Trophoblast cell (in vitro differentiated cells and primary cell): ENCODE measurements around the gene ENTPD1.
"Not testable (repeated sequence)": the region's sequence is repeated elsewhere in the genome, so short reads cannot be mapped to it uniquely, and the experiment has no call there.

Experiments used
- DNase-seq, 2 donors: peaks; one replicate each; pipeline ENCODE4 v3.0.0-alpha.2; 2016
- H2AFZ ChIP-seq: 2 replicates; pipeline ENCODE4 v1.6.1; 2013; ENCODE audit warnings: low read length, moderate library complexity, mild to moderate bottlenecking; ENCODE audit not compliant: insufficient read depth, poor library complexity
- H2AK5ac ChIP-seq: 2 replicates; pipeline ENCODE4 v1.6.1; 2013; ENCODE audit warnings: mild to moderate bottlenecking, low read length
- H2BK120ac ChIP-seq: 2 replicates; pipeline ENCODE4 v1.6.1; 2013; ENCODE audit warnings: low read length, mild to moderate bottlenecking, moderate library complexity; ENCODE audit not compliant: insufficient read depth, poor library complexity
- H2BK12ac ChIP-seq: 2 replicates; pipeline ENCODE4 v1.6.1; 2013; ENCODE audit warnings: mild to moderate bottlenecking, low read length, moderate library complexity
- H2BK5ac ChIP-seq: 2 replicates; pipeline ENCODE4 v1.6.1; 2013; ENCODE audit warnings: low read length, low read depth, moderate library complexity, mild to moderate bottlenecking; ENCODE audit not compliant: poor library complexity
- H3K14ac ChIP-seq: 2 replicates; pipeline ENCODE4 v1.6.1; 2013; ENCODE audit warnings: mild to moderate bottlenecking, low read length
- H3K18ac ChIP-seq: 2 replicates; pipeline ENCODE4 v1.6.1; 2013; ENCODE audit warnings: mild to moderate bottlenecking, low read length
- H3K23ac ChIP-seq: 2 replicates; pipeline ENCODE4 v1.6.1; 2013; ENCODE audit warnings: low read length
- H3K27ac ChIP-seq: 2 replicates; pipeline ENCODE4 v1.5.1; 2013; ENCODE audit warnings: low read depth, mild to moderate bottlenecking, inconsistent platforms, low read length, moderate library complexity
- H3K27me3 ChIP-seq: 2 replicates; pipeline ENCODE4 v1.6.1; 2013; ENCODE audit warnings: inconsistent platforms, mild to moderate bottlenecking, low read length, moderate library complexity; ENCODE audit not compliant: insufficient read depth
- H3K36me3 ChIP-seq, 2 experiments: 1 replicate in 1 of 2; 2 replicates in 1 of 2; pipeline ENCODE4 v1.6.1; 2013; ENCODE audit warnings: low read length in 2 of 2, mild to moderate bottlenecking in 2 of 2, moderate library complexity in 1 of 2; ENCODE audit not compliant: insufficient read depth in 2 of 2, control insufficient read depth in 1 of 2
- H3K4ac ChIP-seq: 2 replicates; pipeline ENCODE4 v1.6.1; 2013; ENCODE audit warnings: low read depth, mild to moderate bottlenecking, low read length, moderate library complexity
- H3K4me1 ChIP-seq, 2 experiments: 1 replicate in 1 of 2; 2 replicates in 1 of 2; pipeline ENCODE4 v1.6.1; 2013; ENCODE audit warnings: low read length in 2 of 2, mild to moderate bottlenecking in 2 of 2, moderate library complexity in 1 of 2; ENCODE audit not compliant: insufficient read depth in 2 of 2, control insufficient read depth in 1 of 2
- H3K4me2 ChIP-seq: 2 replicates; pipeline ENCODE4 v1.6.1; 2013; ENCODE audit warnings: inconsistent platforms, mild to moderate bottlenecking, low read length, moderate library complexity
- H3K4me3 ChIP-seq: 2 replicates; pipeline ENCODE4 v1.5.1; 2013; ENCODE audit warnings: mild to moderate bottlenecking, low read depth, low read length, inconsistent platforms
- H3K79me1 ChIP-seq: one replicate; pipeline ENCODE4 v1.6.1; 2013; ENCODE audit warnings: low read length
- H3K79me2 ChIP-seq: 2 replicates; pipeline ENCODE4 v1.6.1; 2013; ENCODE audit warnings: low read length, mild to moderate bottlenecking; ENCODE audit not compliant: control insufficient read depth, insufficient read depth, poor library complexity
- H3K9ac ChIP-seq: 2 replicates; pipeline ENCODE4 v1.6.1; 2013; ENCODE audit warnings: mild to moderate bottlenecking, low read length
- H3K9me3 ChIP-seq: 2 replicates; pipeline ENCODE4 v1.6.1; 2013; ENCODE audit warnings: low read depth, mild to moderate bottlenecking, control low read depth, inconsistent platforms, low read length; ENCODE audit not compliant: insufficient read depth
- H4K12ac ChIP-seq: 2 replicates; pipeline ENCODE4 v1.6.1; 2013; ENCODE audit warnings: low read depth, mild to moderate bottlenecking, low read length, moderate library complexity
- H4K8ac ChIP-seq: 2 replicates; pipeline ENCODE4 v1.6.1; 2013; ENCODE audit warnings: low read depth, mild to moderate bottlenecking, low read length, moderate library complexity
- H4K91ac ChIP-seq: one replicate; pipeline ENCODE4 v1.6.1; 2013; ENCODE audit warnings: low read depth, mild to moderate bottlenecking, low read length, moderate library complexity
- WGBS: extraction: QIAGEN DNeasy Blood & Tissue Kit; methylation state at CpG from one replicate; pipeline ENCODE4 v1.1.7; 2013; ENCODE audit warnings: missing lambda C conversion rate; ENCODE audit not compliant: insufficient read length, insufficient coverage; ENCODE audit errors: extremely low coverage; 5-methylcytosine and 5-hydroxymethylcytosine counted together

ENTPD1 gene

DNA sequence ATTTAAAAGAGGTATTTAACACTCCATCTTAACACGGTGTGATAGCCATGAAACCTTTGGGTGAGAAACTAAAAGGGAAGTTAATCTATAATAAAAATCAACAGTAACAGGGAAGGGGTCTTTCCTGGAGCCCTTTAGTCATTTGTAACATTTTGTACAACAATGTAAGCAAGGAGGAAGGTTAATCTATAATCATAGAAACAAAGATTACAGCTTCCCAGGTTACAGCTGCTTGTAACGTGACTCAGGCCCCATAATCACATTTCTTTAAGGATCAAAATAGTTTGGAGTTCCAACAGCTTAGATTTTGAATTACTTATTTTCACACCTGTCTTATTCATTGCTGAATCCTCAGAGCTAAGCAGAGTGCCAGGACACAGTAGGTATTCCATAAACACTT lies 133.9 kb downstream of the ENTPD1 start:
- H3K18ac ChIP-seq, result no peak overlapping the region
- no peak overlapping the region for H4K12ac ChIP-seq
- H3K4me1 ChIP-seq, result no peaks in the 10 kb centered on the region
- H2BK120ac ChIP-seq, result no peak overlapping the region
- H2AK5ac ChIP-seq, result no peak overlapping the region
- H2AFZ ChIP-seq, result no peak overlapping the region
- no peak overlapping the region for H3K23ac ChIP-seq
- H3K4ac ChIP-seq, result no peak overlapping the region
- no peak overlapping the region for H3K9ac ChIP-seq
- no peaks in the 10 kb centered on the region for H3K9me3 ChIP-seq
- H3K4me2 ChIP-seq, result no peak overlapping the region
- H4K8ac ChIP-seq, result no peak overlapping the region
- H3K79me2 ChIP-seq, result no peaks in the 10 kb centered on the region
- H3K36me3 ChIP-seq, result peaks cover 0 to 1% of the 10 kb centered on the region in 2 experiments
- no peak overlapping the region for H3K4me3 ChIP-seq
- no peaks in the 10 kb centered on the region for H3K79me1 ChIP-seq
- no peak overlapping the region for H3K27ac ChIP-seq
- no peak overlapping the region for H2BK12ac ChIP-seq
- H4K91ac ChIP-seq, result no peak overlapping the region
- H3K14ac ChIP-seq, result no peak overlapping the region
- no peak for DNase-seq
- WGBS, result no CpG with 5 or more reads among the region's 2 CpGs
- H3K27me3 ChIP-seq, result no peaks in the 10 kb centered on the region
- no peak overlapping the region for H2BK5ac ChIP-seq

DNA sequence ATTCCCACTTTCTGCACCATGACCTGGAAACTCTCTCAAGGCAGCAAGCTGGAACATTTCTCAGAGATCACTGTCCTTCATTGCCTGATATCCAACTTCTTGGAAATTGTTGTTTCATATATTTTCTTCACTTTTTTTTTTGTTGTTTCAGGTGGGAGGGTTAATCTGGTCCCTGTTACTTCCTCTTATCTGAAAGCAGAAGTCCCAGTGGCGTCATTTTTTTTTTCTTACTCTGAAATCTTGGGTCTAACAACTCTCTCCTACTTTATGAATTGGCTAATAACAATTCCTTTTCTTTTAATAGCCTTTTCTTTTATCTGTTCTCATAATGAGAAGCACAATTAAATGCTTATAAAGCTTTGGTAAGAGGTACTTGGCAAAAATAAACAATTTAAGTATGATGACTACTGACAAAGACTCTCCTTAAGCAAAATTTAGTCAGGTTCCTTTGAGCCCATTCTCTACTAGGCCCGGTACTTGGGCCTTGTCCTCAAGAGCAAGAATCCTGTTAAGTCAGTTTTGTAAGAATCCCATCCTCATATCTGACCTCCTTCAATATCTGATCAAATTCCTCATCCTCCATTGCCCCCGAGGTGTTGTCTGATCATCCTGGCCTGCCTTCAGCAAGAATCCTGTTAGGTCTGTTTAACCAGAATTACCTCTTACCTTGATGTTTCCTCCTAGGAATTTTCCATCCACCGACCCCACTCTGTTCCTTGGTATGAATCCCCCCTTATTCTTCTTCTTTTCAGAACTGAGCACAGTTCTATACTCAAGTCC lies 140.3 kb downstream of the ENTPD1 start:
- H3K27me3 ChIP-seq, result no peaks in the 10 kb centered on the region
- H2AK5ac ChIP-seq, result no peak overlapping the region
- peak overlapping the region; percentile 40 for H4K91ac ChIP-seq
- peak overlapping the region; percentile 29 for H2BK120ac ChIP-seq
- H3K79me1 ChIP-seq, result peaks cover 6% of the 10 kb centered on the region
- H3K79me2 ChIP-seq, result no peaks in the 10 kb centered on the region
- H3K27ac ChIP-seq, result peak overlapping the region; percentile 20
- H3K4me1 ChIP-seq, result peaks cover 0 to 4% of the 10 kb centered on the region in 2 experiments
- peak overlapping the region; percentile 2 for H4K8ac ChIP-seq
- no CpG with 5 or more reads among the region's 4 CpGs for WGBS
- peak overlapping the region; percentile 24 for H2BK5ac ChIP-seq
- H3K23ac ChIP-seq, result no peak overlapping the region
- no peak overlapping the region for H3K9ac ChIP-seq
- no peak overlapping the region for H3K4ac ChIP-seq
- H2BK12ac ChIP-seq, result peak overlapping the region; percentile 86
- H3K9me3 ChIP-seq, result no peaks in the 10 kb centered on the region
- no peak overlapping the region for H2AFZ ChIP-seq
- peaks cover 0 to 1% of the 10 kb centered on the region in 2 experiments for H3K36me3 ChIP-seq
- no peak overlapping the region for H4K12ac ChIP-seq
- no peak overlapping the region for H3K14ac ChIP-seq
- DNase-seq, result peak; percentile 87 to 97
- H3K4me3 ChIP-seq, result no peak overlapping the region
- H3K18ac ChIP-seq, result no peak overlapping the region
- no peak overlapping the region for H3K4me2 ChIP-seq

DNA sequence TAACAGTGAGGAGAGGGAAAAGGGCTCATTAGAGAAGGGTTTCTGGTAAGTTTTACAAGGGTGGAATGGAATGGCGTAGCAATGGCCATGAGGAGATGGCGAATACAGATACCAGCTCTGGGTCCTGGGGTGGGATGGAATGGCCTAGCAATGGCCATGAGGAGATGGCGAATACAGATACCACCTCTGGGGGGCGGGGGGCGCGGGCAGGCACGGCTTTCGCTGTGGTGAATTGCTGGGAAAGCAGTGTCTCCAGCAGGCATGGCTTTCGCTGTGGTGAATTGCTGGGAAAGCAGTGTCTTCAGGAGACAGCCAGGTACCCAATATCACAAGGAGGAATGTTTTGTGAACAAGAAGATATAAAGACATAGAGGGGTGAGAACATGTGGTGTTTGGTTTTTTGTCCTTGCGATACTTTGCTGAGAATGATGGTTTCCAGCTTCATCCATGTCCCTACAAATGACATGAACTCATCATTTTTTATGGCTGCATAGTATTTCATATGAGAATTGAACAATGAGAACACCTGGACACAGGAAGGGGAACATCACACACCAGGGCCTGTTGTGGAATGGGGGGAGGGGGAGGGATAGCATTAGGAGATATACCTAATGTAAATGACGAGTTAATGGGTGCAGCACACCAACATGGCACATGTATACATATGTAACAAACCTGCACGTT lies 150.1 kb downstream of the ENTPD1 start:
- H3K14ac ChIP-seq, H4K8ac ChIP-seq, H3K4me2 ChIP-seq, H4K12ac ChIP-seq, H3K79me2 ChIP-seq, H3K9ac ChIP-seq, DNase-seq, H2AK5ac ChIP-seq, H3K9me3 ChIP-seq, H3K36me3 ChIP-seq, H3K27ac ChIP-seq, H4K91ac ChIP-seq, H3K79me1 ChIP-seq, H2BK12ac ChIP-seq, H2BK120ac ChIP-seq, H2BK5ac ChIP-seq, H3K4me1 ChIP-seq, H3K4ac ChIP-seq, H3K27me3 ChIP-seq, H3K23ac ChIP-seq, H2AFZ ChIP-seq, H3K4me3 ChIP-seq: not testable (repeated sequence)
- no CpG with 5 or more reads among the region's 12 CpGs for WGBS
- H3K18ac ChIP-seq, result peak overlapping the region; percentile 46

DNA sequence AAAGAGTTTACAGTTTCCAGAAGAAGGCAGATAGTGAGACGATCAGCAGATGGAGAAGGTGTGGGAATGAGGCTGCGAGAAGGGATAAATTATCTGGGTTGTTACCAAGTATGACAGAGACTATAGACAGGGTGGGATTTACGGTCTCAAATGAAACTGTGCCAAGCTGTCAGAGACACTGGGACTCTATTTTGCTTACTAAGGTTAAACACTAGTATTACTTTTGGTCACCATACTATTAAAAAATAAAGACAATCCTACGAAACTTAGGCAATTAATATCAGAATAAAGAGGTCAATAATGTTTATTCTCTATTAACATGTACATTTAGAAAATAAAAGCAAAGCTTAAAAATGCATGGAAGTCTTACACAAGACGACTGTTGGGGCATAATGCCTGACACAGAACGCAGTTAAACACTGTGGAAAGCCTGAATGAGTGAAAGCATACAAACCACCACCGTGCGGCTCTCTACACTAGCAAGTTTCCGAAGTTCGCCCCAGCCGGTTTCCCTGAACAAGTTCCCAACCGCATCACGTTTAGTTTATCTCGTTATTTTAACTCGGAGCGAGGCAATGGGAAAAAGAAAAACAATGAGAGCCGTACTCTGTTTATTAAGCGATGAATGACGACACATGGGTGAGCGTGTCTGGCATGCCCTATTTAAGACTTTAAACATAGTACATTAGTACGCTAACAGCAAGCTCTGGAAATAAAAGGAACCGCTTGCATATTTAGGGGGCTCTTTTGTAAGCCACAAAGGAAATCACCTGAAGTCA lies 150.9 kb downstream of the ENTPD1 start:
- Histone ChIP-seq H3K14ac (no peak overlapping the region), H3K4ac (no peak overlapping the region), H3K4me3 (peak overlapping the region; percentile 86), H2BK5ac (peak overlapping the region; percentile 14), H3K23ac (no peak overlapping the region), H3K4me2 (peak overlapping the region; percentile 79), H3K9ac (peak overlapping the region; percentile 76), H2BK12ac (no peak overlapping the region), H3K36me3 (no peaks in the 10 kb centered on the region), H3K27ac (peak overlapping the region; percentile 73), H3K9me3 (no peaks in the 10 kb centered on the region), H2AFZ (peak overlapping the region; percentile 38), H3K79me1 (peaks cover 5% of the 10 kb centered on the region), H2BK120ac (peak overlapping the region; percentile 35), H2AK5ac (no peak overlapping the region), H3K27me3 (no peaks in the 10 kb centered on the region), H4K8ac (peak overlapping the region; percentile 59), H3K18ac (peak overlapping the region; percentile 55), H4K12ac (no peak overlapping the region), H4K91ac (no peak overlapping the region), H3K79me2 (peaks cover 3% of the 10 kb centered on the region), H3K4me1 (no peaks in the 10 kb centered on the region)
- WGBS, result no CpG with 5 or more reads among the region's 22 CpGs
- peak; percentile 41 to 68 for DNase-seq
